Nephron progenitor cell (in vitro differentiated cells): ENCODE data around the gene CLEC2A.

Experiments
- DNase-seq: peaks from one replicate; pipeline ENCODE4 v3.0.0; 2021
- H3K27ac Mint-ChIP-seq: 2 replicates; pipeline ENCODE4 v1.8.0; 2021; ENCODE audit warnings: mild to moderate bottlenecking, moderate library complexity, mixed read lengths
- H3K27me3 Mint-ChIP-seq: 2 replicates; pipeline ENCODE4 v1.8.0; 2021; ENCODE audit warnings: mild to moderate bottlenecking, low read depth, mixed read lengths; ENCODE audit not compliant: poor library complexity
- H3K36me3 Mint-ChIP-seq: 2 replicates; pipeline ENCODE4 v1.8.0; 2021; ENCODE audit warnings: low read depth, mixed read lengths
- H3K4me1 Mint-ChIP-seq: 2 replicates; pipeline ENCODE4 v1.8.0; 2021; ENCODE audit warnings: mixed read lengths
- H3K4me3 Mint-ChIP-seq: 2 replicates; pipeline ENCODE4 v1.8.0; 2021; ENCODE audit warnings: mild to moderate bottlenecking, moderate library complexity, mixed read lengths
- H3K9me3 Mint-ChIP-seq: 2 replicates; pipeline ENCODE4 v1.8.0; 2021; ENCODE audit warnings: mild to moderate bottlenecking, moderate library complexity, mixed read lengths
- CTCF ChIP-seq: fragments of 200-600 bp; sonication (generic); IDR thresholded peaks from 2 replicates; pipeline ENCODE4 v1.5.0; 2021; ENCODE audit warnings: antibody characterized with exemption

The CLEC2A gene

GRCh38 chr12:9940375-9940774 is 8.2 kb upstream of the CLEC2A start:
- Mint-ChIP-seq H3K9me3 (no peaks in the 10 kb centered on the region), H3K36me3 (no peaks in the 10 kb centered on the region), H3K27me3 (peaks cover 13% of the 10 kb centered on the region), H3K27ac (no peak overlapping the region), H3K4me1 (no peaks in the 10 kb centered on the region), H3K4me3 (no peak overlapping the region)
- DNase-seq, result no peak
- TF ChIP-seq CTCF, result peak; percentile 13

- Mint-ChIP-seq H3K4me3 (no peak overlapping the region), H3K27me3 (peaks cover 4% of the 10 kb centered on the region), H3K36me3 (no peaks in the 10 kb centered on the region), H3K4me1 (no peaks in the 10 kb centered on the region), H3K9me3 (no peaks in the 10 kb centered on the region), H3K27ac (no peak overlapping the region)
- TF ChIP-seq CTCF, result no peak
- no peak for DNase-seq
These were observed 4.4 kb upstream of the CLEC2A start for GRCh38 chr12:9936591-9936990.

- H3K27me3 Mint-ChIP-seq, result no peaks in the 10 kb centered on the region
- H3K4me1 Mint-ChIP-seq, result no peaks in the 10 kb centered on the region
- no peak for DNase-seq
- no peak overlapping the region for H3K27ac Mint-ChIP-seq
- H3K36me3 Mint-ChIP-seq, result no peaks in the 10 kb centered on the region
- no peaks in the 10 kb centered on the region for H3K9me3 Mint-ChIP-seq
- H3K4me3 Mint-ChIP-seq, result no peak overlapping the region
- TF ChIP-seq CTCF, result no peak
These were observed 2.9 kb upstream of the CLEC2A start for GRCh38 chr12:9935026-9935425.

- Mint-ChIP-seq H3K9me3 (no peaks in the 10 kb centered on the region), H3K27ac (no peak overlapping the region), H3K27me3 (no peaks in the 10 kb centered on the region), H3K4me3 (no peak overlapping the region), H3K4me1 (no peaks in the 10 kb centered on the region), H3K36me3 (no peaks in the 10 kb centered on the region)
- TF ChIP-seq CTCF, result no peak
- DNase-seq, result no peak
These were observed 1.8 kb upstream of the CLEC2A start for GRCh38 chr12:9933958-9934357.

- Mint-ChIP-seq H3K9me3 (no peaks in the 10 kb centered on the region), H3K4me1 (no peaks in the 10 kb centered on the region), H3K27me3 (no peaks in the 10 kb centered on the region), H3K4me3 (no peak overlapping the region), H3K36me3 (no peaks in the 10 kb centered on the region), H3K27ac (no peak overlapping the region)
- no peak for TF ChIP-seq CTCF
- no peak for DNase-seq
These were observed 925 bp downstream of the CLEC2A start for GRCh38 chr12:9931245-9931644.

GRCh38 chr12:9928607-9929006 is 3.6 kb downstream of the CLEC2A start:
- no peaks in the 10 kb centered on the region for H3K4me1 Mint-ChIP-seq
- TF ChIP-seq CTCF, result no peak
- H3K27me3 Mint-ChIP-seq, result peaks cover 5% of the 10 kb centered on the region
- no peak overlapping the region for H3K4me3 Mint-ChIP-seq
- no peak for DNase-seq
- no peak overlapping the region for H3K27ac Mint-ChIP-seq
- H3K9me3 Mint-ChIP-seq, result no peaks in the 10 kb centered on the region
- H3K36me3 Mint-ChIP-seq, result no peaks in the 10 kb centered on the region
